WERI-Rb-1 (cell line): ENCODE results near the gene ATG16L2.
"Not testable (repeated sequence)": the region's sequence is repeated elsewhere in the genome, so short reads cannot be mapped to it uniquely, and the experiment has no call there.

Experiments used
- DNase-seq: peaks from one replicate; pipeline ENCODE4 v3.0.0-alpha.2; 2020
- H3K27ac ChIP-seq: fragments of 250-450 bp; sonication (Bioruptor Pico); 2 replicates; pipeline ENCODE4 v1.5.1; 2020; ENCODE audit warnings: mild to moderate bottlenecking, moderate library complexity
- H3K27me3 ChIP-seq: fragments of 250-450 bp; sonication (Bioruptor Pico); 2 replicates; pipeline ENCODE4 v1.5.1; 2021; ENCODE audit warnings: mild to moderate bottlenecking, low read depth, moderate library complexity; ENCODE audit not compliant: insufficient read depth, severe bottlenecking
- H3K36me3 ChIP-seq: fragments of 250-450 bp; sonication (Bioruptor Pico); 2 replicates; pipeline ENCODE4 v1.5.1; 2020; ENCODE audit warnings: mild to moderate bottlenecking, moderate library complexity
- H3K4me3 ChIP-seq: 2 replicates; pipeline ENCODE4 v1.5.1; 2011; ENCODE audit warnings: low read depth, mild to moderate bottlenecking, control low read depth, low read length
- H3K9me3 ChIP-seq: fragments of 250-450 bp; sonication (Bioruptor Pico); 2 replicates; pipeline ENCODE4 v1.5.1; 2021; ENCODE audit warnings: mild to moderate bottlenecking, moderate library complexity; ENCODE audit not compliant: severe bottlenecking
- CTCF ChIP-seq: IDR thresholded peaks from 2 replicates; pipeline ENCODE4 v1.5.1; 2011; ENCODE audit warnings: low read depth, mild to moderate bottlenecking, control low read depth, inconsistent platforms, low read length

ATG16L2 gene

GRCh38 chr11:72848846-72849466, 34.7 kb downstream of the ATG16L2 start:
- Histone ChIP-seq H3K4me3 (no peak overlapping the region), H3K27ac (no peak overlapping the region), H3K9me3 (no peaks in the 10 kb centered on the region), H3K36me3 (peaks cover 3% of the 10 kb centered on the region), H3K27me3 (no peaks in the 10 kb centered on the region)
- TF ChIP-seq CTCF, result peak; percentile 80
- peak; percentile 38 for DNase-seq

- H3K36me3 ChIP-seq, result peaks cover 3% of the 10 kb centered on the region
- H3K27ac ChIP-seq, result no peak overlapping the region
- no peaks in the 10 kb centered on the region for H3K27me3 ChIP-seq
- no peak overlapping the region for H3K4me3 ChIP-seq
- no peak for TF ChIP-seq CTCF
- no peak for DNase-seq
- H3K9me3 ChIP-seq, result no peaks in the 10 kb centered on the region
Observed at GRCh38 chr11:72850832-72851231, 36.6 kb downstream of the ATG16L2 start.

GRCh38 chr11:72851726-72852125, 37.5 kb downstream of the ATG16L2 start:
- H3K36me3 ChIP-seq, result peaks cover 3% of the 10 kb centered on the region
- H3K27me3 ChIP-seq, result no peaks in the 10 kb centered on the region
- no peaks in the 10 kb centered on the region for H3K9me3 ChIP-seq
- H3K4me3 ChIP-seq, result no peak overlapping the region
- H3K27ac ChIP-seq, result no peak overlapping the region
- no peak for TF ChIP-seq CTCF
- no peak for DNase-seq

- no peak for DNase-seq
Observed at GRCh38 chr11:72856065-72856464, 41.9 kb downstream of the ATG16L2 start.

GRCh38 chr11:72856551-72857345, 42.5 kb downstream of the ATG16L2 start:
- Histone ChIP-seq H3K27me3 (no peaks in the 10 kb centered on the region), H3K9me3 (no peaks in the 10 kb centered on the region), H3K36me3 (peaks cover 5% of the 10 kb centered on the region; the same call in 1 of the 2 replicates), H3K27ac (no peak overlapping the region), H3K4me3 (no peak overlapping the region)
- no peak for DNase-seq
- no peak for TF ChIP-seq CTCF

More at GRCh38 chr11:72856065-72856464, 41.9 kb downstream of the ATG16L2 start:
- no peaks in the 10 kb centered on the region for H3K27me3 ChIP-seq
- no peak for TF ChIP-seq CTCF
- peaks cover 5% of the 10 kb centered on the region; the same call in 1 of the 2 replicates for H3K36me3 ChIP-seq
- no peaks in the 10 kb centered on the region for H3K9me3 ChIP-seq
- no peak overlapping the region for H3K27ac ChIP-seq
- H3K4me3 ChIP-seq, result no peak overlapping the region

GRCh38 chr11:72858267-72858666, 44.1 kb downstream of the ATG16L2 start:
- H3K27me3 ChIP-seq, H3K36me3 ChIP-seq, H3K4me3 ChIP-seq, H3K27ac ChIP-seq, H3K9me3 ChIP-seq, DNase-seq: not testable (repeated sequence)
